ENCODE data around the gene HOXA13.

Gene HOXA13

GRCh38 chr7:27196287-27196767, 3.6 kb downstream of the HOXA13 start:
- Mint-ChIP-seq H3K36me3 (ENCODE audit: low read depth) (no peaks in the 10 kb centered on the region), H3K27ac (no peak overlapping the region), H3K27me3 (ENCODE audit: low read depth) (peaks cover 98% of the 10 kb centered on the region), H3K9me3 (no peaks in the 10 kb centered on the region), H3K4me1 (peaks cover 20% of the 10 kb centered on the region), H3K4me3 (no peak overlapping the region)
- peak; percentile 86 to 89 (median 89) for TF ChIP-seq CTCF (IDR thresholded peaks at IDR 0.05; ENCODE audit: unreplicated experiment in 3 of 3)

- TF ChIP-seq CTCF (IDR thresholded peaks at IDR 0.05; ENCODE audit: unreplicated experiment in 3 of 3), result no peak
- Mint-ChIP-seq H3K4me1 (peaks cover 17% of the 10 kb centered on the region), H3K4me3 (no peak overlapping the region), H3K9me3 (no peaks in the 10 kb centered on the region), H3K27me3 (ENCODE audit: low read depth) (peaks cover 98% of the 10 kb centered on the region), H3K36me3 (ENCODE audit: low read depth) (no peaks in the 10 kb centered on the region), H3K27ac (no peak overlapping the region)
These were observed 5.1 kb downstream of the HOXA13 start for GRCh38 chr7:27194686-27195379.

GRCh38 chr7:27194002-27194352, 5.9 kb downstream of the HOXA13 start:
- Mint-ChIP-seq H3K27me3 (ENCODE audit: low read depth) (peaks cover 100% of the 10 kb centered on the region), H3K4me1 (peaks cover 22% of the 10 kb centered on the region), H3K4me3 (peak overlapping the region in 2 of 3 experiments; percentile 56 to 57), H3K27ac (peak overlapping the region in 1 of 3 experiments; percentile 40), H3K9me3 (no peaks in the 10 kb centered on the region), H3K36me3 (ENCODE audit: low read depth) (no peaks in the 10 kb centered on the region)
- TF ChIP-seq CTCF (IDR thresholded peaks at IDR 0.05; ENCODE audit: unreplicated experiment in 3 of 3), result no peak

- Mint-ChIP-seq H3K27me3 (ENCODE audit: low read depth) (peaks cover 100% of the 10 kb centered on the region), H3K4me3 (peak overlapping the region; percentile 31 to 57 (median 56)), H3K27ac (peak overlapping the region in 1 of 3 experiments; percentile 40), H3K36me3 (ENCODE audit: low read depth) (no peaks in the 10 kb centered on the region), H3K9me3 (no peaks in the 10 kb centered on the region), H3K4me1 (peaks cover 26% of the 10 kb centered on the region)
- TF ChIP-seq CTCF (IDR thresholded peaks at IDR 0.05; ENCODE audit: unreplicated experiment in 3 of 3), result no peak
These were observed 6.4 kb downstream of the HOXA13 start for GRCh38 chr7:27193335-27194001.

GRCh38 chr7:27192546-27193334, 7.2 kb downstream of the HOXA13 start:
- Mint-ChIP-seq H3K4me1 (peaks cover 33% of the 10 kb centered on the region), H3K27ac (no peak overlapping the region), H3K9me3 (no peaks in the 10 kb centered on the region), H3K36me3 (ENCODE audit: low read depth) (no peaks in the 10 kb centered on the region), H3K4me3 (peak overlapping the region; percentile 56 to 79 (median 69)), H3K27me3 (ENCODE audit: low read depth) (peaks cover 100% of the 10 kb centered on the region)
- no peak for TF ChIP-seq CTCF (IDR thresholded peaks at IDR 0.05; ENCODE audit: unreplicated experiment in 3 of 3)

All from nephron (organoid).